GM18511 (cell line): ENCODE data around the gene STX18.
"Not testable (repeated sequence)": the region's sequence is repeated elsewhere in the genome, so short reads cannot be mapped to it uniquely, and the experiment has no call there.

Experiments
- ATAC-seq: cut with Tn5 transposase; IDR thresholded peaks from one replicate; pipeline ENCODE4 v1.9.1; 2021; ENCODE audit warnings: mild to moderate bottlenecking, moderate library complexity; ENCODE audit not compliant: unreplicated experiment

STX18 gene

DNA sequence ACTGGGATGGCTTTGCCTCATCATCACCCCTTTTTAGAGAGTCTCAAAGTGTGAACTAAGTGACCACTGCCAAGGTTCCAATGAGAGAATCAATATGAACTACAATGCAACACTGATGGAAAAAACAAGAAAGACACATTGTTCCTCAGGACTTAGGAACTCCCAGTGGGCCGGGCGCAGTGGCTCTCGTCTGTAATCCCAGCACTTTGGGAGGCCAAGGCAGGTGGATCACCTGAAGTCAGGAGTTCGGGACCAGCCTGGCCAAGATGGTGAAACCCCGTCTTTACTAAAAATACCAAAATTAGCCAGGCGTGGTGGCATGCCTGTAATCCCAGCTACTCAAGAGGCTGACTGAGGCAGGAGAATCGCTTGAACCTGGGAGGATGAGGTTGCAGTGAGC is 119.7 kb downstream of the STX18 start:
- not testable (repeated sequence) for ATAC-seq

- no peak for ATAC-seq
Measured at GRCh38 chr4:4421356-4421755, 120.5 kb downstream of the STX18 start.

DNA sequence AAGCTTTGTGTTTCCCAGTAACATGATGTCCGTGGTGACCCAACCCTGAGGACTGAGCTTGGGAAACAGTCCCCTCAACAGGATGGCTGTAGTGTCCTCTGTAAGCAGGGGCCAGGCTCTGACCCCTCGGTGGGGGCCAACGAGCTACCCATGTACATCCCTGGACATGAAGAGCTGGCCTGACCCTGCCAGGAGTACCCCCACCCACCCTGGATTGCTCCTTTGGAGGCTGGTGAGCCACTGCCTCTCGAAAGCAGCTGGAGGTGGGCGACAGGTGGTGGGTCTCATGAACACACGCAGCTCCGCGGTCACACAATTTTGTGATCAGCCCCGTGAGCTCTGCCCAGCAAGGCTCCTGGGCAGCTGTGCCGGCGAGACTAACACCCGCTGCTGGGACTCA is 121.4 kb downstream of the STX18 start:
- no peak for ATAC-seq

- ATAC-seq = no peak
Measured at GRCh38 chr4:4419896-4420295, 122.0 kb downstream of the STX18 start.

DNA sequence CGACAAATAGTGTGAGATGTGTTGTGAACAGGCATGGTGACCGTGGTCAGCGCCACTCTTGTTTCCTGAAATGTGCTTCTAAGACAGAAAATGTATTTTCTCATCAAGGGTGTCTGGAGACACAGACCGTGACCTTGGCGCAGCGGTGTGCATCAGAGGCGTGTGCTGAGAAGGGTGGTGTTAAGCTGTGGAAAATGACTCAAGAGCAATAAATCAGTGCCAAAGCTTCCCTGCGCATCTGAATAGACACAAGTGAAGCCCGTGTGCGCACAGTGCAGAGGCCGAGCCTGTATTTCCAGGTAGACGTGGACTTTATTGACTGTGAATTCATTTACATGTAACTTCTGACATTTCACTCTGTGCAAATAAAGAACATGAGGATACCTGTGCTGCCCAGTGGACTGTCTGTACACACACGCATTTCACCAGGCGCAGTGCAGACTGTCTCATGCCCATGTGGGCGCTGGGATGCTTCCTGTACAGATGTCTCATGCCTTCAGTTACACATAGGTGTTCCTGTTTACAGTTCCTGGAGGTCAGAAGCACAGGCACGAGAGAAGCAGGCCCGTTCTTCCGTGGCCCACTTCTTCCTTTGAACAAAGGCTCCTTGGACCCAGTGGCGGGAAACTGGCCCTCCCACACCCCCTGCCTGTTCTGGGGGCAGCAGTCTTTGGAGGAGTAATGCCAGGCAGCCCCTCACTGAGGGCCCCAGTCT is 123.0 kb downstream of the STX18 start:
- ATAC-seq = no peak

DNA sequence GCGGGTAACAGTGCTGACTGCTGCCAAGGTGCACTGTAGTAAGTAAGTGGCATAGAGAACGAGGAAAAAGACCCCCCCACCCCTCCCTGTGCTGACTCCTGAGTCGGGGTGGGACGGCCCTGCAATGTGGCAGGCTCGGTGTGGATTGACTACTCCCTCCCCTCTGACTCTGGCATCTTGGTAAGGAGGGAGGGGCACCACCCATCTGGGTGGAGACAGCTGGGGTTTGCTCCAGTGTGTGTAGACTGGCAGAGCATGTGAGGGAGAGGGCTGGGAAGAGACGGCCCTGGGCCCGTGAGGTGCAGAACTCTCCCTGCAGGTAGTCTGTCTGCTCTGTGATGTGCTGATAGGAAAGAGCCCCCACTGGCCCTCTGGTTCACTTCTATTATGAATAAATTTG is 124.0 kb downstream of the STX18 start:
- no peak for ATAC-seq

DNA sequence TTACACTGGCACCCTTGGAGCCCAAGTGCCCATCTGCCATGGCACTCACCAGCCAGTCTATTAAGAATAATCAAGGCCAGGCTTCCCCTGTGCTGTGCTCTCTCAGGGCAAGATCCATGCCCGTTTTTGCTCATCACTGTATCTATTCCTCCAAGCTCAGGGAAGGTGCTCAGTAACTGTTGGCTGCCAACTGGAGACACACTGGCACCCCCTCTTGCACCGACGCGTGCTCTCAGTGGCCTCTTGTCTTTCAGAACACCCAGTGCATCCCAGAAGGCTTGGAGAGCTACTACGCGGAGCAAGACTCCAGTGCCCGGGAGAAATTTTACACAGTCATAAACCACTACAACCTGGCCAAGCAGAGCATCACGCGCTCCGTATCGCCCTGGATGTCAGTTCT is 124.9 kb downstream of the STX18 start:
- ATAC-seq = no peak

GRCh38 chr4:4415806-4416805 is 125.7 kb downstream of the STX18 start:
- ATAC-seq = no peak

DNA sequence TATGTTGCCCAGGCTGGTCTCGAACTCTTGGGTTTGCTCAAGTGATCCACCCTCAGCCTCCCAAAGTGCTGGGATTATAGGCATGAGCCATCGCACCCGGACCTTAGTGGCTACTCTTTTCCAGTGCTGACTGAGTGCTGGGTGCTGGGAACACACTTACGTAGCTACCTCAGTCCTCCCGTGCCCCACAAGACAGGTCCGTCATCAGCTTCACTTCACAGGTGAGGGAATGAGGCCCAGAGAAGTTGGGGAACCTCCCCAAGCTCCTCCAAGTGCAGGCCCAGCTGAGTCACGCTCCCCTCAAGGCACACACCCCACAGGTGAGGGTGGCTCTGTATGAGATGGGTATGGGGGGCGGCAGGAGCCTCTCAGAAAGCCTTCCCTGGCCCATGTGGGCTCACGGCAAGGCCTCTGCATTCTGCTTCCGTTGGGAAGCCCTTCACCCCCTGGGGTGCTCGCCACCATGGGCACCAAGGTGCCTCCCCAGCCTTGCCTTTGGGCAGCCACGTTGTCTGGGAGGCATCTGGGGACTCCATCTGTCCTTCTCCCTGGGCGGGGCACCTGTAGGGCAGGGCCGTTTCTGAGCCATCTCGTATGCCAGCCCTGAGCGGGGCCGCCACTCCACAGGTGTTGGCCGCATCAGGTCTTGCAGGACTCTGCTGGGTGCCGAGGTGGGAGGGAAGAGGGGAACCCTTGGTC is 126.6 kb downstream of the STX18 start:
- ATAC-seq = no peak

- ATAC-seq = no peak
Measured at GRCh38 chr4:4413806-4414205, 128.0 kb downstream of the STX18 start.

DNA sequence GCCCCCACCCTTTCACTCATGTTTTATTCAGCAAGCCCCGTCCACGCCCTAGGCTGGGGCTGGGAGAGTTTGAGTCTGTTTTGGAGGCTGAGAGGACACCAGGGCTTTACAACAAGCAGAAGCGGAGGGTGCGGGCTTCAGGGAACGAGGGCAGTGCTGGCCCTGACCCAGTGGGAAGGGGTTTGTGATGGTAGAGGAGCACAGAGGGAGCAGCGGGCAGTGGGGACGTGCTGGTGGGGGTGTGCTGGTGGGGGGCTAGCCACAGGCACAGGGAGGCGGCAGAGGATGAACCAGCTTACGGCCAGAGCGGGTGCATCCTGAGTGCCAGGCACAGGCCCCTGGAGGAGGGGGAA is 128.5 kb downstream of the STX18 start:
- ATAC-seq = no peak

- no peak for ATAC-seq
Measured at GRCh38 chr4:4412641-4413372, 129.0 kb downstream of the STX18 start.

GRCh38 chr4:4411906-4412305 is 129.9 kb downstream of the STX18 start:
- no peak for ATAC-seq

GRCh38 chr4:4410271-4410670 is 131.6 kb downstream of the STX18 start:
- no peak for ATAC-seq

DNA sequence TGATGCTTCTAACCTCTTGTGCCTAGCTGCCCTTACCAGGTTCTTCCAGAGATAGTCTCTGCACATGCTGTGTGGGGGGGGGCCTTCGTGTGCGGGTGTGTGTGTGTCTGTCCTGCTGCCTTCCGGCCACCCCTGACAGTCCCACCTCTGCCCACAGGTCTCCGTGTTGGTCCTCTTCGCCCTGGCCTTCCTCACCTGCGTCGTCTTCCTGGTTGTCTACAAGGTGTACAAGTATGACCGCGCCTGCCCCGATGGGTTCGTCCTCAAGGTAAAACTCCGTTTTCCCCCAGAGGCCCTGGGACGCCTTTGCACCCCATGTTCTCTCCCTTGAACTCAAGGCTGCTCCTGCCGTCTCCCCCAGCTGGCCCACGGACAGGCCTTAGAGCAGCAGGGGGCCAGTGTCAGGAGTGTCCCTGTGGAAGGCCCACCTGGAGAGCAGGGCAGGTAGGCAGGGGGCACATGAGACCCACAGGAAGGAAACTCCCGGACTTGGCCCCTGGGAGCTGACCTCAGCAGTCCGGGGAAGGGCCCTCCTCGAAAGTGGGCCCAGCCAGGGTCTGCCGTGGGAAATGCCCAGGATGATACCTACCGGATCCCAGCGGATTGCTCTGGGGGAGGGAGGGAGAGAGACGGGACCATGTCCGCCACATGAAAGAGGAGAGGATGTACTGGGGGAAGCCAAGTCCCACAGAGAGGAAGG is 132.3 kb downstream of the STX18 start:
- ATAC-seq = no peak

- no peak for ATAC-seq
Measured at GRCh38 chr4:4408576-4409335, 133.1 kb downstream of the STX18 start.

DNA sequence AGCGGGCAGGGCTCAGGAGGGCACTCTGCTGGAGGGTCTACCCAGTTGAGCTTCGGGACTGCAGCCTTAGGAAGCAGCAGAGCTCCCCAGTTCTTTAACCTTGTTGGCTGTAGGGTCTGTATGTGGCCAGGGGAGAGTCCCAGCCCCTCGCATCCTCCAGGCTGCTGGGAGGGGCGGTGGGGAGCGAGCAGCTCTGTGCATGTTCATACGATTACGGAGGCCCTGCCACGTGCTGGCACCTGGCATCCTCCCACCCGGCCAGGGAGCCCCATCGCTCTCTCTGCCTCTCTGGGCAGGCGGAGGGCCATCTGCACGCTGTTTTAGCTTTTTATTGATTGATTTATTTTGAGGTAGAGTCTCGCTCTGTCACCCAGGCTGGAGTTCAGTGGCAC is 133.7 kb downstream of the STX18 start:
- ATAC-seq = no peak

DNA sequence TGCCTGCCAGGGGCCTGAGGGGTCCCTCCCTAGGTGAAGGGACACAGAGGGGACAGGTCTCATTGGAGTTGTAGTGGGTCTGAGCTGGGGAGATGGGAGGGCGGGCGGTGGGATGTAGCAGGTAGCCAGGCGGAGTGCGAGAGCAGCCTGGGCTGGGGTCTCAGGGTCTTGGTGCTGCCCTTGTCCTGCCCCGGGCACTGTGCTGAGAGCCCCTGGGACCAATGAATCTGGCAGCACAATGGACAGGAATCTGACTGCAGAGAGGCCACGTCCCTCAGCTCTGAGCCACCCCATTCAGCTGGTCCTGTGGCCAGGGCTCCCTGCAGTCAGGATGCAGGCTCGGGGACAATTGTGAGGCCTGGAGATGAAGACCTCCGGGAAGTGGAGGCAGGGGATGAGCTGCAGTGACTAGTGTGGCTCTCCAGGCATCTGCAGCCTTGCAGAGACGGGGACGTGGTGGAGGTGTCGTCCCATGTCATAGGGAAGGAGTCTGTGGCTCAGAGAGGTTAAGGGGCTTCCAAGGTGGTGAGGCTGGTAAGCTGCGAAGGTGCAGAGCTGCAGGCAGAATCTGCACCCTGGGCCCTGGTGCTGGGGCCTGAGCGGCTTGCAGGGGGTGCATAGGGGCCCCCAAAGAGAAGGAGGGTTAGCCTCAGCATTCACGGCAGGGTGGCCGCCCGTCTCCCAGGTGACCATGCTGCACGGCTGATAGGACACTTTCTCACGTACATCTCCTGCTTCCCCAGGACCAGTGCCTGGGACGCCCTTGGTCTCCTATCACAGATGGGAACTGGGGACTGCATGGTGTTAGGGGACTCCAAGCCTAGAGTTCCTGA is 134.3 kb downstream of the STX18 start:
- ATAC-seq = no peak
